PC-3 (cell line): Measurements from ENCODE around the gene SLC15A3. TPM values are rescaled to one million over a fixed set of nuclear protein-coding genes. Genes with fewer than 3 reads are reported as not detected.

Experiments used
- ATAC-seq: fragments of 200-7000 bp; cut with Tn5 transposase; 2 replicates; pipeline ENCODE4 v1.9.1; 2020; ENCODE audit warnings: mild to moderate bottlenecking, moderate library complexity
- BruUV-seq: library from RNA; stranded (reverse); fragments of 400-500 nt; replicated peaks from 2 replicates; lab custom pipeline; 2021; lab: Mats Ljungman, UMichigan
- CTCF ChIA-PET: fragments of 300-600 bp; sonication (Branson Sonifier 250); formaldehyde crosslinking; loops from one replicate; lab custom pipeline; 2022; ENCODE audit warnings: antibody characterized with exemption; lab: Charles Lee
- POLR2A ChIA-PET: fragments of 300-600 bp; sonication (Branson Sonifier 250); formaldehyde crosslinking; loops from one replicate; lab custom pipeline; 2022; ENCODE audit warnings: antibody characterized with exemption; ENCODE audit not compliant: unreplicated experiment; lab: Charles Lee
- DNase-seq: peaks from one replicate; pipeline ENCODE4 v3.0.0-alpha.2; 2015
- H2AFZ ChIP-seq: fragments of 300-600 bp; sonication (generic); 2 replicates; pipeline ENCODE4 v1.6.0; 2016; ENCODE audit warnings: antibody characterized with exemption, low read length
- H3F3A ChIP-seq: fragments of 300-600 bp; sonication (generic); one replicate; pipeline ENCODE4 v1.6.0; 2017; ENCODE audit warnings: antibody characterized with exemption, low read length, control low read depth, mild to moderate bottlenecking; ENCODE audit not compliant: unreplicated experiment
- H3K27ac ChIP-seq: fragments of 300-600 bp; sonication (generic); 2 replicates; pipeline ENCODE4 v1.5.1; 2016; ENCODE audit warnings: mild to moderate bottlenecking, low read length
- H3K27me3 ChIP-seq: fragments of 300-600 bp; sonication (generic); 2 replicates; pipeline ENCODE4 v1.6.1; 2016; ENCODE audit warnings: low read length, mixed read lengths
- H3K36me3 ChIP-seq: fragments of 300-600 bp; sonication (generic); 2 replicates; pipeline ENCODE4 v1.6.1; 2016; ENCODE audit warnings: low read depth, mixed run types, low read length, mixed read lengths
- H3K4me1 ChIP-seq: fragments of 300-600 bp; sonication (generic); 2 replicates; pipeline ENCODE4 v1.5.1; 2016; ENCODE audit warnings: low read length; ENCODE audit not compliant: insufficient read depth
- H3K4me2 ChIP-seq: fragments of 300-600 bp; sonication (generic); 2 replicates; pipeline ENCODE4 v1.6.0; 2016; ENCODE audit warnings: low read length
- H3K4me3 ChIP-seq: fragments of 300-600 bp; sonication (generic); 2 replicates; pipeline ENCODE4 v1.5.1; 2016; ENCODE audit warnings: mild to moderate bottlenecking, low read length, mixed read lengths
- H3K79me2 ChIP-seq: fragments of 300-600 bp; sonication (generic); 2 replicates; pipeline ENCODE4 v1.6.1; 2017; ENCODE audit warnings: low read length, mixed read lengths
- H3K9ac ChIP-seq: fragments of 300-600 bp; sonication (generic); 2 replicates; pipeline ENCODE4 v1.6.0; 2016; ENCODE audit warnings: mild to moderate bottlenecking, low read length
- H3K9me2 ChIP-seq: fragments of 300-600 bp; sonication (generic); replicated peaks from 2 replicates; pipeline ENCODE4 v1.6.1; 2016; ENCODE audit warnings: mixed run types, low read length, mixed read lengths
- H3K9me3 ChIP-seq: fragments of 300-600 bp; sonication (generic); 2 replicates; pipeline ENCODE4 v1.6.1; 2016; ENCODE audit warnings: low read length, mixed read lengths
- H4K20me1 ChIP-seq: fragments of 300-600 bp; sonication (generic); 2 replicates; pipeline ENCODE4 v1.6.1; 2016; ENCODE audit warnings: low read length, mixed read lengths
- EZH2 ChIP-seq: fragments of 300-600 bp; sonication (generic); IDR thresholded peaks from one replicate; pipeline ENCODE4 v1.6.1; 2017; ENCODE audit warnings: antibody characterized with exemption, mild to moderate bottlenecking, low read length; ENCODE audit not compliant: unreplicated experiment
- EZH2phosphoT487 ChIP-seq: fragments of 300-600 bp; sonication (generic); IDR thresholded peaks from 2 replicates; pipeline ENCODE4 v1.6.1; 2018; ENCODE audit warnings: mild to moderate bottlenecking, antibody characterized with exemption, low read length, borderline replicate concordance
- intact Hi-C: fragments of 100-400 bp; cut with micrococcal nuclease; formaldehyde crosslinking; loops from 2 replicates; pipeline ENCODE4 v1.9.0; 2023
- total RNA-seq: library from RNA; depleted of rRNA; stranded (reverse); fragments of >200 nt; gene quantifications from 2 replicates; pipeline ENCODE4 v1.2.3, GENCODE V29; 2014
- TF ChIP-seq, protein P1 (sequence below): fragments of 300-600 bp; sonication (generic); conservative IDR thresholded peaks from 2 replicates; pipeline ENCODE4 v1.5.1; 2017; ENCODE audit warnings: antibody characterized with exemption, low read depth, mild to moderate bottlenecking, low read length

The SLC15A3 gene
- total RNA-seq, 1 experiment from 2014 or later, result not detected

DNA sequence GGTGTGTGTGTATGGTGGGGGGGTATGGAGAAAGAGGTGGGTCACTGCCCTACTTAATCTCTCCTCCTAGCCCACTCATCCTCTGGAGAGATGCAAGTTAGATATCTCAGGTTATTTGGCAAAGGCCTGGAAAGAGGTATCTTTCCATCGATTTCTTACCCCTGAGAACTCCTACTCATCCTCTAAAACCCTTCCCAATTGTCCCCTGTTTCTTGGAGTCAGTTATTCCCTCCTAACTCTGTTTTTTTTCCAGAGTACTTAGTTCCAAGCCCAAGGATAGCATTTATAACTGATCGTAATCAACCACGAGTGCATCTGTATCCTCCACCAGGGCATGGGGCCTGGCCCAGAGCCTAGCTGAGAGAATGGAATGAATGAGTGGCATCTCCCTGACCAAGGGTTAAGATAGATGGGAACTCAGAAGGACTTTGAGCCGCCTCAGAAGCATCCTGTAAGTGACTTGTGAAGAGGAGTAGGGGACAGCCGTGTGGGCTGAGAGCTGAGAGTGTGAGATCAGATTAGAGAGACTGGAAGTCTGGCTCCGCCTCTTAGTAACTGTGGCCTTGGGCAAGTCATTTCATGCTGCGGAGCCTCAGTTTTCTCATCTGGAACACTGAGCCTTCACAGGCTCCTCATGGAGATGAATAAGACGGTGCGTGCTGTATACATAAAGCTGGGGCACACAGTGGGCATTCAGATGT, 35.8 kb upstream of the SLC15A3 start:
- Histone ChIP-seq H3K27me3 (peaks cover 20% of the 10 kb centered on the region; the same call in 1 of the 2 replicates), H2AFZ (no peak overlapping the region), H3K4me2 (no peak overlapping the region), H3K4me3 (no peak overlapping the region), H3K79me2 (no peaks in the 10 kb centered on the region), H3F3A (no peaks in the 10 kb centered on the region), H3K27ac (no peak overlapping the region), H3K36me3 (no peaks in the 10 kb centered on the region), H3K4me1 (peaks cover 16% of the 10 kb centered on the region), H3K9me3 (no peaks in the 10 kb centered on the region), H4K20me1 (no peaks in the 10 kb centered on the region), H3K9ac (no peak overlapping the region), H3K9me2 (no peaks in the 10 kb centered on the region)
- BruUV-seq, result no TSS peak
- ATAC-seq, result no peak
- ChIA-PET CTCF (no interaction called here), POLR2A (no interaction called here)
- intact Hi-C loops, result no loop called here
- no peak for DNase-seq
- TF ChIP-seq EZH2phosphoT487 (no peak), EZH2 (no peak)
- TF ChIP-seq, protein P1, sequence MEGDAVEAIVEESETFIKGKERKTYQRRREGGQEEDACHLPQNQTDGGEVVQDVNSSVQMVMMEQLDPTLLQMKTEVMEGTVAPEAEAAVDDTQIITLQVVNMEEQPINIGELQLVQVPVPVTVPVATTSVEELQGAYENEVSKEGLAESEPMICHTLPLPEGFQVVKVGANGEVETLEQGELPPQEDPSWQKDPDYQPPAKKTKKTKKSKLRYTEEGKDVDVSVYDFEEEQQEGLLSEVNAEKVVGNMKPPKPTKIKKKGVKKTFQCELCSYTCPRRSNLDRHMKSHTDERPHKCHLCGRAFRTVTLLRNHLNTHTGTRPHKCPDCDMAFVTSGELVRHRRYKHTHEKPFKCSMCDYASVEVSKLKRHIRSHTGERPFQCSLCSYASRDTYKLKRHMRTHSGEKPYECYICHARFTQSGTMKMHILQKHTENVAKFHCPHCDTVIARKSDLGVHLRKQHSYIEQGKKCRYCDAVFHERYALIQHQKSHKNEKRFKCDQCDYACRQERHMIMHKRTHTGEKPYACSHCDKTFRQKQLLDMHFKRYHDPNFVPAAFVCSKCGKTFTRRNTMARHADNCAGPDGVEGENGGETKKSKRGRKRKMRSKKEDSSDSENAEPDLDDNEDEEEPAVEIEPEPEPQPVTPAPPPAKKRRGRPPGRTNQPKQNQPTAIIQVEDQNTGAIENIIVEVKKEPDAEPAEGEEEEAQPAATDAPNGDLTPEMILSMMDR, result no peak

DNA sequence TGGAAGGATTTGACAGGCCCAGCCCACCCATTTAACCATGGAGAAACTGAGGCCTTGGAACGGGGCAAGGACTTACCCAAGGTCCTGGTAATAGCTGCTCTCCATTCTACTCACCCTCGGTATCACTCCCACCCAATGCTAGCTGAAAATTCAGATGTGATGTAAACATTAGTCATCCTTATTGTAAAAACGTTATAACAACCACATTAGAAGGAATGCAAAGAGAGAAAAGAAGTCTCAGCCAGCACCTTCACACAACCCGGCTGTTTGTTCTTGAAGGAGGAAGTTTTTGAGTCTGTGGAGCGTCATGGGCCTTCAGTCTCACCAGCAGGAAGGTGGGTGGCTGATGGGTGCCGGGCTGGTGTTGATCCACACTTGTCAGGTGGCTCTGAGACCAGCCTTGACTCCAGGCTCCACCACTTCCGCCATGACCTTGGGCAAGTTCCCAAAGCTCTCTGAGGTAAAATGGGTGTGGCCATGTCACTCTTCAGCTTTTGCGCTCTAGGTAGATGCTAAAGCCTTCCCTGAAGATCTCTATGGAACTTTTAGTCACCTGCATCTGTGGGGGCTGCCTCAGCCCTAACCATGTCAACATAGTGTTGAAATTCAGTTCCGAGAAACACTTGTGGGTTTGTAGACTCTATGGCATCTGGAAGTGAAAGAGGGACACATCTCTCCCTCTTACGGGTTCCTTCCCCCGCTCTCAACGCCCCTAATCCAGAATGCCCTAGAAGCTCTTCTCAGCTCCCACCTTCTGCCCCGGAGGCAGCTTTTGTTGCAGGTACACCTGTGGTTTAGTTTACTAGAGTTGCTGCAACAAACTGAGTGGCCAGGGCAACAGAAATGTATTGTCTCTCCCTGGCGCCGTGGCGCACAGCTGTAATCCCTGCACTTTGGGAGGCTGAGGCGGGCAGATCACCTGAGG, 34.3 kb upstream of the SLC15A3 start:
- Histone ChIP-seq H2AFZ (peak overlapping the region; percentile 14; the same call in 1 of the 2 replicates), H3K79me2 (no peaks in the 10 kb centered on the region), H3K9me2 (no peaks in the 10 kb centered on the region), H3K27ac (peak overlapping the region; percentile 11), H3K4me1 (peaks cover 16% of the 10 kb centered on the region), H3K27me3 (peaks cover 17% of the 10 kb centered on the region; the same call in 1 of the 2 replicates), H3K9ac (no peak overlapping the region), H3K36me3 (no peaks in the 10 kb centered on the region), H3K4me2 (peak overlapping the region; percentile 41), H3K4me3 (no peak overlapping the region), H3F3A (no peaks in the 10 kb centered on the region), H3K9me3 (no peaks in the 10 kb centered on the region), H4K20me1 (no peaks in the 10 kb centered on the region)
- CTCF ChIA-PET, result interaction anchor here (0.7 kb wide), 1 partner anchor 12 kb away, joined by 3 read pairs; no protein-coding TSS in a partner anchor
- POLR2A ChIA-PET, result interaction anchor here (0.5 kb wide), 1 partner anchor 16 kb away, joined by 3 read pairs; no protein-coding TSS in a partner anchor
- ATAC-seq (peak; percentile 94), DNase-seq (peak; percentile 87)
- no TSS peak for BruUV-seq
- TF ChIP-seq EZH2phosphoT487, result no peak
- no peak for TF ChIP-seq EZH2
- TF ChIP-seq, protein P1, result no peak
- intact Hi-C loops, result loop anchor here (1.0 kb wide), 1 partner anchor 71 kb away; no protein-coding TSS in a partner anchor
